Kidney (tissue), 14 donors: ENCODE results near the gene SLC25A25. TPM values are rescaled to one million over a fixed set of nuclear protein-coding genes. Genes with fewer than 3 reads are reported as not detected.

Experiments
- DNase-seq, 5 donors: peaks; one replicate each; pipeline ENCODE4 v3.0.0-alpha.2; 2013 to 2020
- FAIRE-seq: peaks from 2 replicates; lab custom pipeline; 2012; peaks lifted over from hg19 to GRCh38; lab: Jason Lieb, UNC
- H3K27ac ChIP-seq, 2 donors: one replicate each; pipeline ENCODE4 v1.7.0; 2013; ENCODE audit warnings: low read depth in 2 of 2, low read length in 2 of 2, inconsistent platforms in 1 of 2
- H3K27me3 ChIP-seq: one replicate; pipeline ENCODE4 v1.7.1; 2013; ENCODE audit warnings: low read length, inconsistent platforms; ENCODE audit not compliant: control insufficient read depth, insufficient read depth
- H3K36me3 ChIP-seq, 3 donors: one replicate each; pipeline versions ENCODE4 v1.7.0 to v1.7.1; 2013; ENCODE audit warnings: low read length in 3 of 3, control low read depth in 1 of 3, inconsistent platforms in 1 of 3; ENCODE audit not compliant: insufficient read depth in 3 of 3, control insufficient read depth in 2 of 3
- H3K4me1 ChIP-seq, 3 donors: one replicate each; pipeline versions ENCODE4 v1.7.0 to v1.7.1; 2013; ENCODE audit warnings: low read length in 3 of 3, inconsistent platforms in 1 of 3, low read depth in 1 of 3; ENCODE audit not compliant: control insufficient read depth in 2 of 3, insufficient read depth in 2 of 3
- H3K4me3 ChIP-seq, 3 donors: one replicate each; pipeline versions ENCODE4 v1.7.0 to v1.8.1; 2013; ENCODE audit warnings: low read length in 3 of 3, control low read depth in 1 of 3, inconsistent platforms in 1 of 3
- H3K9ac ChIP-seq, 3 donors: one replicate each; pipeline versions ENCODE4 v1.7.0 to v1.7.1; 2013; ENCODE audit warnings: low read length in 3 of 3, control low read depth in 1 of 3, inconsistent platforms in 1 of 3
- H3K9me3 ChIP-seq, 3 donors: one replicate each; pipeline versions ENCODE4 v1.7.0 to v1.7.1; 2013; ENCODE audit warnings: low read length in 3 of 3, control low read depth in 1 of 3, inconsistent platforms in 1 of 3; ENCODE audit not compliant: control insufficient read depth in 2 of 3, insufficient read depth in 1 of 3
- intact Hi-C: fragments of 100-400 bp; cut with DNase I; formaldehyde crosslinking; loops from one replicate; pipeline ENCODE4 v1.11.1; 2022
- polyA plus RNA-seq: library from polyadenylated mRNA; stranded (reverse); fragments of 350-450 nt; fragmentation: Illumina TruSeq; extraction: RNeasy Lipid Tissue Mini Kit (QIAGEN cat#74804); gene quantifications from one replicate; pipeline ENCODE4 v1.2.3, GENCODE V29; 2014; ENCODE audit warnings: low read depth, low replicate concordance; ENCODE audit not compliant: insufficient read depth
- total RNA-seq: library from RNA; stranded (reverse); fragmentation: NEBNext Ultra II Directional; extraction: Animal tissue kit (Norgen Biotek cat#: 25700); gene quantifications from one replicate; pipeline ENCODE4 v1.2.1, GENCODE V29; 2021
- TF ChIP-seq, protein P1 (sequence below): IDR thresholded peaks from 3 replicates; pipeline ENCODE4 v1.5.1; 2012; ENCODE audit warnings: mild to moderate bottlenecking, moderate library complexity, borderline replicate concordance; ENCODE audit not compliant: insufficient read depth; ENCODE audit errors: extremely low read depth
- donor health status: control.
- donor health status: control.
- donor health status: control.
- donor health status: control.
- donor health status: control.
- donor health status: DM: yes; HTN: yes; CAD: no.
- donor health status: Normal renal cell carcinoma (clear cell type).

SLC25A25 gene
- total and polyA plus RNA-seq, 2 donors from 2014 or later = 20.4 to 24.9 TPM

DNA sequence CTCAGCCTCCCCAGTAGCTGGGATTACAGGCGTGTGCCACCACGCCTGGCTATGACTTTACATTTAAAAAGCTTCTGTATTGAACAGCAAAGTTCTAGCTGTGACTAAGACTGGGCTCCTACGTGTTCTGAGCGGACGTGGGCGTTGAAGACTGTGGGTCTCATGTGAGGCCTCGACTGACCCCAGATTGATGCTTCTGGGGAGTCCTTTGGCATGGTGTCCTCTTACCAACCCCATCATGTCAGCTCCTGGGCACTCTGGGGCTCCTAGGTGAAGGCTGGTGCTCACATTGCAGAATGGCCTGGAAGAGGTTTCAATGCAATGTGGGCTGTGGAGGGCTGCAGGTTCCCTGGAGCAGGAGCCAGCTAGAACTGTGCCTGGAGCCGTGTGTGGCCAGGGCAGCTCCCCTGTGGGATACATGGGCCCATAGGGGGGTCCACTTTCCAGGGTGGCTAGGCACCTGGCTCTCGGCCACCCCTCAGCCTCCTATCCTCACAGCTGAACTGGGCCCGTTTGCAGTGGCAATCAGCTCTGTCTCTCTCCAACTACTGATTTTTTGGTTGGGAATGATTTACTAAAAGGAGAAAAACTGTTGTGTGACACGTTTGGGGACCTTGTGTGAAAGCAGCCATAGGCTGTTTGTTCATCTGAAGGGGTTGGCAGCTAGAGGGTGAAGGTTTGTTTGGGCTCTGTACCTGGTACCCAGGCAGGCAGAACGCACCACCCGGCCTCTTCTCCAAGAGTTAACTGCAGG, 29.7 kb downstream of the SLC25A25 start:
- Histone ChIP-seq H3K9me3 (no peaks in the 10 kb centered on the region), H3K27me3 (no peaks in the 10 kb centered on the region), H3K4me3 (peak overlapping the region in 1 of 3 donors; percentile 33), H3K36me3 (peaks cover 2 to 12% (median 9%) of the 10 kb centered on the region in 3 donors), H3K9ac (peak overlapping the region in 2 of 3 donors; percentile 19 to 78), H3K4me1 (peaks cover 7 to 49% (median 47%) of the 10 kb centered on the region in 3 donors), H3K27ac (peak overlapping the region; percentile 98 to 99)
- TF ChIP-seq, protein P1, sequence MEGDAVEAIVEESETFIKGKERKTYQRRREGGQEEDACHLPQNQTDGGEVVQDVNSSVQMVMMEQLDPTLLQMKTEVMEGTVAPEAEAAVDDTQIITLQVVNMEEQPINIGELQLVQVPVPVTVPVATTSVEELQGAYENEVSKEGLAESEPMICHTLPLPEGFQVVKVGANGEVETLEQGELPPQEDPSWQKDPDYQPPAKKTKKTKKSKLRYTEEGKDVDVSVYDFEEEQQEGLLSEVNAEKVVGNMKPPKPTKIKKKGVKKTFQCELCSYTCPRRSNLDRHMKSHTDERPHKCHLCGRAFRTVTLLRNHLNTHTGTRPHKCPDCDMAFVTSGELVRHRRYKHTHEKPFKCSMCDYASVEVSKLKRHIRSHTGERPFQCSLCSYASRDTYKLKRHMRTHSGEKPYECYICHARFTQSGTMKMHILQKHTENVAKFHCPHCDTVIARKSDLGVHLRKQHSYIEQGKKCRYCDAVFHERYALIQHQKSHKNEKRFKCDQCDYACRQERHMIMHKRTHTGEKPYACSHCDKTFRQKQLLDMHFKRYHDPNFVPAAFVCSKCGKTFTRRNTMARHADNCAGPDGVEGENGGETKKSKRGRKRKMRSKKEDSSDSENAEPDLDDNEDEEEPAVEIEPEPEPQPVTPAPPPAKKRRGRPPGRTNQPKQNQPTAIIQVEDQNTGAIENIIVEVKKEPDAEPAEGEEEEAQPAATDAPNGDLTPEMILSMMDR = no peak
- FAIRE-seq = no peak
- intact Hi-C loops = no loop called here
- DNase-seq = peak in 1 of 5 donors; percentile 81

DNA sequence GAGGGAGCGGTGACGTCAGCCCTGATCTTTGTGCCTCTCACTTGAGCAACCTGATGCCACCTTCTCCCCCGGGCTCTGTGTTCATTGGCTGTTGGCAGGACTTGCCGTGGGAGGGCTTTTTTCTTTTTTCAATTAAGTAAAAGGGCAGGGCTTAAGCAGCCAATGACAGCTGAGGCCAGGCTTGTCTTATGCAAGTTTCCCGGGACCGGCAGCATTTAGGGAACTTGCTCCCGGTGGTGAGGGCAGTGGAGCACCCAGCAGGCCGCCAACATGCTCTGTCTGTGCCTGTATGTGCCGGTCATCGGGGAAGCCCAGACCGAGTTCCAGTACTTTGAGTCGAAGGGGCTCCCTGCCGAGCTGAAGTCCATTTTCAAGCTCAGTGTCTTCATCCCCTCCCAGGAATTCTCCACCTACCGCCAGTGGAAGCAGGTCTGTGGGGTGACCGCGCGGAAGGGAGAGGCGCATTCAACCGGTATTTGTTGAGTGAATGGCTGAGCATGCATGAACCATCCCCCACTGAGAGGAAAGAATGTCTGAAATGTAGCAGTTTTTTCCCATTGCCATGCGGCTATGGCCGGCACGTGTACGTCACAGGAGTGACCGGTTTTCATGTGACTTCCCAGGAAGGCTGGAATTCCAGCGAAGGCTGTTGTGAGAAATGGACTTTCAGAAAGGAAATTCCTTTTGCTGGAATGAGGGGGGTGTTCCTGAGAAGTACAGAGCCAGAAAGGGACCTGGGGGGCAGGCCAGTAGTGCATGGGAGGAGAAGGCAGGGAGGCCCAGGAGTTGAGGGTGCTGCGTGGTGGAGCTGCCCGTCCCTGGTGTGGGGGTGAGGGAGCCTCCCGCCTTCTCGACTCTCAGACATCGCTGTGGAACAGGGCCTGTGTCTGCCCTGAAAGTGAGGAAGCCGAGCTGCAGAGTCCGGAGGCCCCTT, 30.5 kb downstream of the SLC25A25 start:
- H3K27ac ChIP-seq = peak overlapping the region; percentile 98 to 99
- DNase-seq = peak; percentile 97 to 99 (median 98)
- peak; percentile 30 for FAIRE-seq
- H3K9ac ChIP-seq = peak overlapping the region; percentile 64 to 99 (median 82)
- H3K4me3 ChIP-seq = peak overlapping the region; percentile 63 to 83 (median 82)
- no peaks in the 10 kb centered on the region for H3K9me3 ChIP-seq
- intact Hi-C loops = no loop called here
- TF ChIP-seq, protein P1 = no peak
- peaks cover 2 to 20% (median 12%) of the 10 kb centered on the region in 3 donors for H3K36me3 ChIP-seq
- H3K4me1 ChIP-seq = peaks cover 5 to 58% (median 54%) of the 10 kb centered on the region in 3 donors
- H3K27me3 ChIP-seq = no peaks in the 10 kb centered on the region

DNA sequence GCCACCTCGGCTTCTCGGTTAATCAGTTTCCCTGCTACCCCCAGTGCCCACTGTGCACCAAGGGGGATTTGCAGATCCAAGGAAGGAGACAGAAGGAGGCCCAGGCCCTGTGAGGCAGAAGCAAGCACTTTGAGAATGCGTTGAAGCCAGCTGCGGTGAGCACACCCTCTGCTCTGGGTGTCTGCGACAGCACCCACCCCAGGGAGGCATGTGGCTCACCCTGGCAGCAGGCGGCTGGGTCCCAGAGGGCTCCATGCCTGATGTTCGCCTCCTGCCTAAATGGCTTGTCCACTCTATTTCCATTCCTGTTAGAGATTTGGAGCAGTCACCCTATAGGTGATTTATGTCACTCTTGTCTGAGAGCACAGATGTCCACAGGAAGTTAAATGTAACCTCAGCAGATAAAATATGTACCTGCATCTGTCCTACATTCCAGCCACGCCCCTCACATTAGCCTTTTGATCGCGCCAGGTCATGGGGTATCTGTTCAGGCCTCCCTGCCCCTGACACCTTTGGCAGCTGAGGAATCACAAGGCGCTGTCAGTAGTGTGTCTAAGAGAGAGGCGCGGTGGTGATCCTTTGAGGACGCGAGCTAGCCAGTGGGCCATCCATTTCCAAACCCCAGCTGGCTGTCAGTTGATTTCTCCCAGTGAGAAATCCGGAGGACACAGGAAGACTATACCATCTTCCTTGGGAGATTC, 31.3 kb downstream of the SLC25A25 start:
- peak overlapping the region; percentile 63 to 83 (median 82) for H3K4me3 ChIP-seq
- peaks cover 3 to 66% (median 62%) of the 10 kb centered on the region in 3 donors for H3K4me1 ChIP-seq
- no peaks in the 10 kb centered on the region for H3K27me3 ChIP-seq
- peak overlapping the region; percentile 64 to 99 (median 82) for H3K9ac ChIP-seq
- TF ChIP-seq, protein P1 = no peak
- DNase-seq = peak in 3 of 5 donors; percentile 30 to 77 (median 57)
- no peak for FAIRE-seq
- no peaks in the 10 kb centered on the region for H3K9me3 ChIP-seq
- H3K36me3 ChIP-seq = peaks cover 6 to 28% (median 18%) of the 10 kb centered on the region in 3 donors
- peak overlapping the region; percentile 98 to 99 for H3K27ac ChIP-seq
- intact Hi-C loops = no loop called here
